ENCODE data around the gene KLHDC3.

The KLHDC3 gene

GRCh38 chr6:43013097-43013842, 779 bp upstream of the KLHDC3 start:
- WGBS, 2 donors (ENCODE audit: extremely low coverage in 2 of 2, insufficient read length in 2 of 2, insufficient replicate concordance in 1 of 2), result no CpG with 5 or more reads among the region's 25 CpGs
- no peak overlapping the region for H4K8ac ChIP-seq (ENCODE audit: low read depth, low read length)
- H3K14ac ChIP-seq (ENCODE audit: low read length), result no peak overlapping the region
- no peak overlapping the region for H3K27ac ChIP-seq (replicated peaks; ENCODE audit: low read length)
- H4K91ac ChIP-seq (ENCODE audit: low read depth, low read length, poor library complexity), result no peak overlapping the region
- H3K4me3 ChIP-seq (ENCODE audit: low read length in 2 of 2), result peak overlapping the region; percentile 86 to 97
- H3K36me3 ChIP-seq (replicated peaks in 1 of 2; ENCODE audit: control insufficient read depth in 2 of 2, insufficient read depth in 2 of 2, low read length in 2 of 2), result peaks cover 49 to 72% of the 10 kb centered on the region in 2 donors
- peak overlapping the region; percentile 94 for H3K4me2 ChIP-seq (ENCODE audit: insufficient read depth, low read length, poor library complexity, severe bottlenecking)
- H2AK5ac ChIP-seq (ENCODE audit: low read depth, low read length), result no peak overlapping the region
- H3K18ac ChIP-seq (ENCODE audit: low read length), result peak overlapping the region; percentile 81
- no peaks in the 10 kb centered on the region for H3K9me3 ChIP-seq (replicated peaks in 1 of 2; ENCODE audit: control insufficient read depth in 2 of 2, insufficient read depth in 1 of 2, low read depth in 1 of 2, low read length in 2 of 2)
- no peaks in the 10 kb centered on the region for H3K27me3 ChIP-seq (ENCODE audit: control insufficient read depth in 3 of 3, insufficient read depth in 3 of 3, low read depth in 1 of 3, low read length in 3 of 3)
- no peak overlapping the region for H3K4ac ChIP-seq (ENCODE audit: low read length)
- H2BK120ac ChIP-seq (ENCODE audit: low read depth, low read length), result no peak overlapping the region
- peak overlapping the region; percentile 22 for H3K23ac ChIP-seq (ENCODE audit: low read depth, low read length, poor library complexity)
- DNase-seq (ENCODE audit: low spot score), result no peak
- peaks cover 3 to 12% of the 10 kb centered on the region in 2 donors for H3K4me1 ChIP-seq (ENCODE audit: control insufficient read depth in 2 of 2, insufficient read depth in 1 of 2, low read depth in 1 of 2, low read length in 2 of 2)
- H2BK15ac ChIP-seq (ENCODE audit: low read length), result no peak overlapping the region
- peaks cover 21% of the 10 kb centered on the region for H3K79me1 ChIP-seq (ENCODE audit: low read depth, low read length)
- H2BK5ac ChIP-seq (ENCODE audit: low read length), result peak overlapping the region; percentile 8
- H2AFZ ChIP-seq (ENCODE audit: low read length), result peak overlapping the region; percentile 86
- H3K9ac ChIP-seq (ENCODE audit: low read depth, low read length, poor library complexity), result peak overlapping the region; percentile 71
- no peak overlapping the region for H2BK12ac ChIP-seq (ENCODE audit: low read length)

- Histone ChIP-seq H3K27ac (replicated peaks; ENCODE audit: low read length) (peak overlapping the region; percentile 49), H3K4me3 (ENCODE audit: low read length in 2 of 2) (peak overlapping the region; percentile 94 to 97), H2AFZ (ENCODE audit: low read length) (peak overlapping the region; percentile 91), H3K4me2 (ENCODE audit: insufficient read depth, low read length, poor library complexity, severe bottlenecking) (peak overlapping the region; percentile 71), H3K4ac (ENCODE audit: low read length) (no peak overlapping the region), H2BK12ac (ENCODE audit: low read length) (no peak overlapping the region), H4K91ac (ENCODE audit: low read depth, low read length, poor library complexity) (no peak overlapping the region), H3K27me3 (ENCODE audit: control insufficient read depth in 3 of 3, insufficient read depth in 3 of 3, low read depth in 1 of 3, low read length in 3 of 3) (no peaks in the 10 kb centered on the region), H4K8ac (ENCODE audit: low read depth, low read length) (no peak overlapping the region), H3K14ac (ENCODE audit: low read length) (peak overlapping the region; percentile 82), H3K23ac (ENCODE audit: low read depth, low read length, poor library complexity) (no peak overlapping the region), H2BK5ac (ENCODE audit: low read length) (peak overlapping the region; percentile 85), H3K79me1 (ENCODE audit: low read depth, low read length) (peaks cover 21% of the 10 kb centered on the region), H3K36me3 (replicated peaks in 1 of 2; ENCODE audit: control insufficient read depth in 2 of 2, insufficient read depth in 2 of 2, low read length in 2 of 2) (peaks cover 45 to 72% of the 10 kb centered on the region in 2 donors), H2BK120ac (ENCODE audit: low read depth, low read length) (no peak overlapping the region), H3K9ac (ENCODE audit: low read depth, low read length, poor library complexity) (peak overlapping the region; percentile 97), H3K18ac (ENCODE audit: low read length) (peak overlapping the region; percentile 87), H3K4me1 (ENCODE audit: control insufficient read depth in 2 of 2, insufficient read depth in 1 of 2, low read depth in 1 of 2, low read length in 2 of 2) (peaks cover 3 to 12% of the 10 kb centered on the region in 2 donors), H3K9me3 (replicated peaks in 1 of 2; ENCODE audit: control insufficient read depth in 2 of 2, insufficient read depth in 1 of 2, low read depth in 1 of 2, low read length in 2 of 2) (no peaks in the 10 kb centered on the region), H2AK5ac (ENCODE audit: low read depth, low read length) (peak overlapping the region; percentile 47), H2BK15ac (ENCODE audit: low read length) (no peak overlapping the region)
- DNase-seq (ENCODE audit: low spot score), result no peak
- WGBS, 2 donors (ENCODE audit: extremely low coverage in 2 of 2, insufficient read length in 2 of 2, insufficient replicate concordance in 1 of 2), result no CpG with 5 or more reads among the region's 7 CpGs
Observed at GRCh38 chr6:43014434-43014909, 423 bp downstream of the KLHDC3 start.

GRCh38 chr6:43016176-43016942, 2.3 kb downstream of the KLHDC3 start:
- Histone ChIP-seq H3K4me2 (ENCODE audit: insufficient read depth, low read length, poor library complexity, severe bottlenecking) (no peak overlapping the region), H3K4me3 (ENCODE audit: low read length in 2 of 2) (no peak overlapping the region), H3K79me1 (ENCODE audit: low read depth, low read length) (peaks cover 21% of the 10 kb centered on the region)

GRCh38 chr6:43016943-43017334, 2.9 kb downstream of the KLHDC3 start:
- H3K4me1 ChIP-seq (ENCODE audit: control insufficient read depth in 2 of 2, insufficient read depth in 1 of 2, low read depth in 1 of 2, low read length in 2 of 2), result peaks cover 8 to 17% of the 10 kb centered on the region in 2 donors
- H4K8ac ChIP-seq (ENCODE audit: low read depth, low read length), result peak overlapping the region; percentile 19
- H3K9ac ChIP-seq (ENCODE audit: low read depth, low read length, poor library complexity), result peak overlapping the region; percentile 61
- DNase-seq (ENCODE audit: low spot score), result no peak
- H3K4me2 ChIP-seq (ENCODE audit: insufficient read depth, low read length, poor library complexity, severe bottlenecking), result no peak overlapping the region
- peaks cover 24 to 63% of the 10 kb centered on the region in 2 donors for H3K36me3 ChIP-seq (replicated peaks in 1 of 2; ENCODE audit: control insufficient read depth in 2 of 2, insufficient read depth in 2 of 2, low read length in 2 of 2)
- H3K23ac ChIP-seq (ENCODE audit: low read depth, low read length, poor library complexity), result peak overlapping the region; percentile 13
- no peak overlapping the region for H2BK5ac ChIP-seq (ENCODE audit: low read length)
- no peak overlapping the region for H3K18ac ChIP-seq (ENCODE audit: low read length)
- H2BK12ac ChIP-seq (ENCODE audit: low read length), result no peak overlapping the region
- no peak overlapping the region for H3K27ac ChIP-seq (replicated peaks; ENCODE audit: low read length)
- H4K91ac ChIP-seq (ENCODE audit: low read depth, low read length, poor library complexity), result no peak overlapping the region
- no peak overlapping the region for H2BK120ac ChIP-seq (ENCODE audit: low read depth, low read length)
- peaks cover 21% of the 10 kb centered on the region for H3K79me1 ChIP-seq (ENCODE audit: low read depth, low read length)
- H3K14ac ChIP-seq (ENCODE audit: low read length), result no peak overlapping the region
- H3K27me3 ChIP-seq (ENCODE audit: control insufficient read depth in 3 of 3, insufficient read depth in 3 of 3, low read depth in 1 of 3, low read length in 3 of 3), result no peaks in the 10 kb centered on the region
- H3K4me3 ChIP-seq (ENCODE audit: low read length in 2 of 2), result peak overlapping the region in 1 of 2 donors; percentile 29
- WGBS, 2 donors (ENCODE audit: extremely low coverage in 2 of 2, insufficient read length in 2 of 2, insufficient replicate concordance in 1 of 2), result no CpG with 5 or more reads among the region's 12 CpGs
- H2BK15ac ChIP-seq (ENCODE audit: low read length), result no peak overlapping the region
- no peak overlapping the region for H2AK5ac ChIP-seq (ENCODE audit: low read depth, low read length)
- H3K4ac ChIP-seq (ENCODE audit: low read length), result no peak overlapping the region
- H2AFZ ChIP-seq (ENCODE audit: low read length), result no peak overlapping the region
- H3K9me3 ChIP-seq (replicated peaks in 1 of 2; ENCODE audit: control insufficient read depth in 2 of 2, insufficient read depth in 1 of 2, low read depth in 1 of 2, low read length in 2 of 2), result peaks cover 0 to 2% of the 10 kb centered on the region in 2 donors

More at GRCh38 chr6:43016176-43016942, 2.3 kb downstream of the KLHDC3 start:
- Histone ChIP-seq H3K4ac (ENCODE audit: low read length) (no peak overlapping the region), H2AFZ (ENCODE audit: low read length) (no peak overlapping the region), H2AK5ac (ENCODE audit: low read depth, low read length) (no peak overlapping the region), H2BK12ac (ENCODE audit: low read length) (no peak overlapping the region), H2BK120ac (ENCODE audit: low read depth, low read length) (no peak overlapping the region), H2BK5ac (ENCODE audit: low read length) (no peak overlapping the region), H3K27ac (replicated peaks; ENCODE audit: low read length) (no peak overlapping the region), H3K14ac (ENCODE audit: low read length) (no peak overlapping the region), H3K9me3 (replicated peaks in 1 of 2; ENCODE audit: control insufficient read depth in 2 of 2, insufficient read depth in 1 of 2, low read depth in 1 of 2, low read length in 2 of 2) (no peaks in the 10 kb centered on the region), H2BK15ac (ENCODE audit: low read length) (no peak overlapping the region), H3K9ac (ENCODE audit: low read depth, low read length, poor library complexity) (peak overlapping the region; percentile 61), H4K8ac (ENCODE audit: low read depth, low read length) (peak overlapping the region; percentile 19), H4K91ac (ENCODE audit: low read depth, low read length, poor library complexity) (no peak overlapping the region), H3K18ac (ENCODE audit: low read length) (no peak overlapping the region), H3K36me3 (replicated peaks in 1 of 2; ENCODE audit: control insufficient read depth in 2 of 2, insufficient read depth in 2 of 2, low read length in 2 of 2) (peaks cover 29 to 69% of the 10 kb centered on the region in 2 donors), H3K27me3 (ENCODE audit: control insufficient read depth in 3 of 3, insufficient read depth in 3 of 3, low read depth in 1 of 3, low read length in 3 of 3) (no peaks in the 10 kb centered on the region), H3K23ac (ENCODE audit: low read depth, low read length, poor library complexity) (peak overlapping the region; percentile 13), H3K4me1 (ENCODE audit: control insufficient read depth in 2 of 2, insufficient read depth in 1 of 2, low read depth in 1 of 2, low read length in 2 of 2) (peaks cover 8 to 17% of the 10 kb centered on the region in 2 donors)
- no CpG with 5 or more reads among the region's 7 CpGs for WGBS, 2 donors (ENCODE audit: extremely low coverage in 2 of 2, insufficient read length in 2 of 2, insufficient replicate concordance in 1 of 2)
- no peak for DNase-seq (ENCODE audit: low spot score)

All from neuronal stem cell (in vitro differentiated cells).